Fibroblast of lung (primary cell): ENCODE results near the gene ATPAF2. TPM values are rescaled to one million over a fixed set of nuclear protein-coding genes. Genes with fewer than 3 reads are reported as not detected.
A peak's percentile ranks its signal among the peaks of the same experiment; 100 is the strongest.

ENCODE experiments used
- DNase-seq, 2 donors: peaks; one replicate each; pipeline versions ENCODE4 v3.0.0 to v3.0.0-alpha.2; 2010; ENCODE audit warnings: low read depth in 2 of 2
- H2AFZ ChIP-seq: 2 replicates; pipeline ENCODE4 v1.5.1; 2012; ENCODE audit warnings: low read length, control low read depth, inconsistent platforms
- H3K27ac ChIP-seq: 2 replicates; pipeline ENCODE4 v1.5.1; 2011; ENCODE audit warnings: low read length, control low read depth; ENCODE audit not compliant: insufficient read depth
- H3K27me3 ChIP-seq: 2 replicates; pipeline ENCODE4 v1.5.1; 2011; ENCODE audit warnings: mild to moderate bottlenecking, low read length; ENCODE audit not compliant: control insufficient read depth, insufficient read depth
- H3K36me3 ChIP-seq: 2 replicates; pipeline ENCODE4 v1.5.1; 2011; ENCODE audit warnings: low read length; ENCODE audit not compliant: control insufficient read depth, insufficient read depth
- H3K4me1 ChIP-seq: 2 replicates; pipeline ENCODE4 v1.5.1; 2011; ENCODE audit warnings: low read length; ENCODE audit not compliant: control insufficient read depth, insufficient read depth; ENCODE audit errors: extremely low read depth
- H3K4me2 ChIP-seq: 2 replicates; pipeline ENCODE4 v1.5.1; 2011; ENCODE audit warnings: low read length, control low read depth; ENCODE audit not compliant: insufficient read depth; ENCODE audit errors: extremely low read depth
- H3K4me3 ChIP-seq, 4 experiments: fragments of 200-600 bp in 1 of 4; sonication (generic) in 1 of 4; replicated peaks in 1 of 4; 2 replicates each; pipeline ENCODE4 v1.5.1; 2011 to 2016; ENCODE audit warnings: low read length in 4 of 4, low read depth in 3 of 4, mild to moderate bottlenecking in 3 of 4, control low read depth in 2 of 4, inconsistent platforms in 1 of 4, mixed read lengths in 1 of 4; ENCODE audit not compliant: insufficient read depth in 1 of 4; ENCODE audit errors: control extremely low read depth in 1 of 4
- H3K79me2 ChIP-seq: 2 replicates; pipeline ENCODE4 v1.5.1; 2012; ENCODE audit warnings: mild to moderate bottlenecking, low read length, inconsistent platforms; ENCODE audit not compliant: control insufficient read depth, insufficient read depth
- H3K9ac ChIP-seq: 2 replicates; pipeline ENCODE4 v1.5.1; 2011; ENCODE audit warnings: mild to moderate bottlenecking, low read length, control low read depth; ENCODE audit not compliant: insufficient read depth
- H3K9me3 ChIP-seq: 2 replicates; pipeline ENCODE4 v1.5.1; 2012; ENCODE audit warnings: low read depth, low read length; ENCODE audit not compliant: control insufficient read depth, insufficient read depth
- H4K20me1 ChIP-seq: 2 replicates; pipeline ENCODE4 v1.5.1; 2011; ENCODE audit warnings: low read length; ENCODE audit not compliant: control insufficient read depth, insufficient read depth; ENCODE audit errors: extremely low read depth
- EZH2 ChIP-seq: IDR thresholded peaks from 2 replicates; pipeline ENCODE4 v1.5.1; 2012; ENCODE audit warnings: low read length, control low read depth, mild to moderate bottlenecking; ENCODE audit errors: missing control alignments
- polyA plus RNA-seq, 2 donors: library from polyadenylated mRNA; depleted of rRNA in 1 of 2; stranded (reverse) in 1 of 2; unstranded in 1 of 2; fragments of >200 nt; gene quantifications; 2 replicates each; pipeline ENCODE4 v1.2.1, GENCODE V29; 2011 to 2012; ENCODE audit warnings: missing spikeins in 1 of 2
- total RNA-seq: library from RNA; depleted of rRNA; stranded (reverse); fragments of >200 nt; gene quantifications from 2 replicates; pipeline ENCODE4 v1.2.1, GENCODE V29; 2014
- TF ChIP-seq, protein P1 (sequence below), 2 donors: IDR thresholded peaks in 1 of 2; conservative IDR thresholded peaks in 1 of 2; 1 replicate in 1 of 2; 2 replicates in 1 of 2; pipeline ENCODE4 v1.5.1; 2011 to 2012; ENCODE audit warnings: low read length in 2 of 2, control low read depth in 1 of 2, inconsistent platforms in 1 of 2, low read depth in 1 of 2, mild to moderate bottlenecking in 1 of 2

Gene ATPAF2
- total and polyA plus RNA-seq, 2 donors (not counting 1 experiment from before 2014, with no cell fraction given): 11.6 to 12.6 TPM

DNA sequence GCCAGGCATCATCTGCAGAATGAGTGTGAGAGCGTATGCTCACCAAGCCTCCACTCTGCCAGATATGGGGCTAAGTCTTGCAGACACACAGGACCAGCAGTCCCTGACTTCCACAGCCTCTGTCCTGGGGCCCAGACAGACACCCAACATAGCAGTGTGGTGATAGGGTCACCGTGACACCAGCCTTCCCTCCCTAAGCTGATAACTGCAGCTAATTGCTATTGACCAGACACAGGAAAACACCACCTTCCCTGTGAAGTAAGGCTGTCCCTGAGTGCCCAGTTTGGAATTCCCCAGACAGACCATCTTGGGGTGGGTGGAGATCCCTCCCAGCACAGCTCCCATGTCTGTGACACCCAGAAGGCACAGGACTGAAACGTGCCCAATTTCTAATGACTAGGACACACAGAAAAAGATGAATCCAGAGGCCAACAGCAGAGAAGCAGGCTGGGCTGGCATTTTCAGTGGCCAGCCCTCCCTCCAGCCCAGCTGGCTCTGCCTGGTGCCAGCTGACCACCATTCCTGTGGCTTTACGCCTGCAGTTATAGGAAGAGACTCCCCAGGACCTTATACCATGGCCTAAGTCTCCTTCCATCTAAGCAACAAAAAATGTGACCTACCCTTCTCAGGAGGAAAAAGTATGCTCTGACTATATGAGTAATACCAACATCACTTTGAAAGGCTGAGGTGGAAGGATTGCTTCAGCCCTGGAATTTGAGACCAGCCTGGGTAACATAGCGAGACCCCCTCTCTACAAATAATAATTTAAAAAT is 30.3 kb downstream of the ATPAF2 start:
- TF ChIP-seq, protein P1, sequence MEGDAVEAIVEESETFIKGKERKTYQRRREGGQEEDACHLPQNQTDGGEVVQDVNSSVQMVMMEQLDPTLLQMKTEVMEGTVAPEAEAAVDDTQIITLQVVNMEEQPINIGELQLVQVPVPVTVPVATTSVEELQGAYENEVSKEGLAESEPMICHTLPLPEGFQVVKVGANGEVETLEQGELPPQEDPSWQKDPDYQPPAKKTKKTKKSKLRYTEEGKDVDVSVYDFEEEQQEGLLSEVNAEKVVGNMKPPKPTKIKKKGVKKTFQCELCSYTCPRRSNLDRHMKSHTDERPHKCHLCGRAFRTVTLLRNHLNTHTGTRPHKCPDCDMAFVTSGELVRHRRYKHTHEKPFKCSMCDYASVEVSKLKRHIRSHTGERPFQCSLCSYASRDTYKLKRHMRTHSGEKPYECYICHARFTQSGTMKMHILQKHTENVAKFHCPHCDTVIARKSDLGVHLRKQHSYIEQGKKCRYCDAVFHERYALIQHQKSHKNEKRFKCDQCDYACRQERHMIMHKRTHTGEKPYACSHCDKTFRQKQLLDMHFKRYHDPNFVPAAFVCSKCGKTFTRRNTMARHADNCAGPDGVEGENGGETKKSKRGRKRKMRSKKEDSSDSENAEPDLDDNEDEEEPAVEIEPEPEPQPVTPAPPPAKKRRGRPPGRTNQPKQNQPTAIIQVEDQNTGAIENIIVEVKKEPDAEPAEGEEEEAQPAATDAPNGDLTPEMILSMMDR (conservative IDR thresholded peaks at IDR 0.05 in 1 of 2, IDR thresholded peaks at IDR 0.05 in 1 of 2; ENCODE audit: low read depth in 1 of 2, low read length in 2 of 2): no peak
- no peak for TF ChIP-seq EZH2
- no peak overlapping the region for H2AFZ ChIP-seq
- H3K27me3 ChIP-seq: no peaks in the 10 kb centered on the region
- no peaks in the 10 kb centered on the region for H3K36me3 ChIP-seq
- no peak overlapping the region for H3K27ac ChIP-seq
- H3K4me2 ChIP-seq: no peak overlapping the region
- no peaks in the 10 kb centered on the region for H3K9me3 ChIP-seq
- DNase-seq: peak in 1 of 2 donors; percentile 84
- H3K79me2 ChIP-seq: no peaks in the 10 kb centered on the region
- H3K9ac ChIP-seq: no peak overlapping the region
- H4K20me1 ChIP-seq: no peaks in the 10 kb centered on the region
- H3K4me3 ChIP-seq: no peak overlapping the region
- H3K4me1 ChIP-seq: peaks cover 7% of the 10 kb centered on the region

DNA sequence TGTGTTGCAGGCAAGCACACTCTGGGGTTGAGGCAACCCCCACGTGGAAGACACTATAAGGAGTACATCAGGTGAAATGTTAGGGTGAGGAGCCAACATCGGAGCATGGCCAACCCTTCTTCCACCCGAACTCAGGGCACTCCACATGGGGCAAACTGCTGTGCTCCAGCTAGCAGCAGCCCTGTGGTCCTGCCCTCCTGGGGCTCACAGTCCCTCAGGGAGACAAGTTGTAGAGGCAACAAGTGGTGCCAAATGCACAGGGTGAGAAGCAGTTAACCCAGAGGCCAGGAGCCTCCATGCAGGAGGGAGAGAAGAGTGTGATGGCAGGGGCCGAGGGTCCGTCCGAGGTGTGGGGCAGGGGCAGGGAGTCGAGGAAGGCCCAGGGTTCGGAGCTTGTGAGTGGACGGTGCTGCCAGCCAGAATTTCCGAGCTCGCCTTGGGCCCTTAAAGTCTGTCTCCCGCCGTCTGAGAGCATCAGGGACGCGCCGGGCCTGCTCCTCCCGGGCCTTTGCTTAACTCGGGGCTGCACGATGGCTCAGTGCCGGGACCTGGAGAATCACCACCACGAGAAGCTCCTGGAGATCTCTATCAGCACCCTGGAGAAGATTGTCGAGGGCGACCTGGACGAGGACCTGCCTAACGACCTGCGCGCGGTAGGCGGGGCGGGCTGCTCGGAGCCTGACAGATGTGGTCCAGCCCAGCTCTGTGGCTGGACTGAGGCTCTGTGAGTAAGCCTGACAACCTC is 32.3 kb downstream of the ATPAF2 start:
- Histone ChIP-seq H3K9ac (no peak overlapping the region), H3K36me3 (no peaks in the 10 kb centered on the region), H3K4me2 (no peak overlapping the region), H2AFZ (no peak overlapping the region), H3K4me1 (peaks cover 7% of the 10 kb centered on the region), H3K79me2 (no peaks in the 10 kb centered on the region), H3K9me3 (no peaks in the 10 kb centered on the region), H3K27me3 (no peaks in the 10 kb centered on the region), H3K4me3 (no peak overlapping the region), H4K20me1 (no peaks in the 10 kb centered on the region), H3K27ac (no peak overlapping the region)
- no peak for DNase-seq
- no peak for TF ChIP-seq EZH2
- TF ChIP-seq, protein P1 (conservative IDR thresholded peaks at IDR 0.05 in 1 of 2, IDR thresholded peaks at IDR 0.05 in 1 of 2; ENCODE audit: low read depth in 1 of 2, low read length in 2 of 2): no peak

DNA sequence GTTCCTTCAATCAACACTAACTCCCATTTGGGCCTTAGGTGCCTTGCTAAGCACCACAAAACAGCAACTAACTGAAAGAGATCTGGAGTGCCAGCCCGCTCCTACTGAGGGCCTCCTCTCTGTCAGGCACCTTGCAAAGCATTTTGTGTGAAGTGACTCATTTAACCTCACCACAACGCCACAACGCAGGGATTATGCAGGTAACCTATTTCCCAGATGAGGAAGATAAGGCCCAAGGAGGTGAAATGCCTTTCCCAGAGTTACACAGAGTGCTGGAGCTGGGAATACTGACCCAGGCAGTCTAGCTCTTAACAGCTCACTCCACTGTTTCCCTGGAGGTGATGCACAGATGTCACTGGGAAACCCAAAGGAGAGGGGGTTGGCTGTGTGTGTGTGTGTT is 33.5 kb downstream of the ATPAF2 start:
- H3K4me1 ChIP-seq: peaks cover 7% of the 10 kb centered on the region
- H3K4me3 ChIP-seq: no peak overlapping the region
- H3K27ac ChIP-seq: no peak overlapping the region
- DNase-seq: no peak
- no peak overlapping the region for H2AFZ ChIP-seq
- H3K27me3 ChIP-seq: no peaks in the 10 kb centered on the region
- TF ChIP-seq, protein P1 (conservative IDR thresholded peaks at IDR 0.05 in 1 of 2, IDR thresholded peaks at IDR 0.05 in 1 of 2; ENCODE audit: low read depth in 1 of 2, low read length in 2 of 2): no peak
- no peak for TF ChIP-seq EZH2
- H3K9ac ChIP-seq: no peak overlapping the region
- H3K4me2 ChIP-seq: no peak overlapping the region
- H4K20me1 ChIP-seq: no peaks in the 10 kb centered on the region
- H3K79me2 ChIP-seq: no peaks in the 10 kb centered on the region
- H3K36me3 ChIP-seq: no peaks in the 10 kb centered on the region
- H3K9me3 ChIP-seq: no peaks in the 10 kb centered on the region
